HEK293T (cell line): ENCODE data around the gene SUPT4H1.

Experiments
- CTCF ChIA-PET: fragments of 350-600 bp; formaldehyde crosslinking; extraction: SDS; loops from one replicate; lab custom pipeline; 2021; ENCODE audit warnings: antibody characterized with exemption, inconsistent platforms; lab: Yijun Ruan, JAX
- POLR2A ChIA-PET: fragments of 350-600 bp; formaldehyde crosslinking; extraction: SDS; loops from one replicate; lab custom pipeline; 2020; ENCODE audit warnings: antibody characterized with exemption, inconsistent platforms; lab: Yijun Ruan, JAX
- DNase-seq: peaks from one replicate; pipeline ENCODE4 v3.0.0; 2012; ENCODE audit warnings: mixed read lengths; ENCODE audit errors: extremely low spot score
- ARNT ChIP-seq: fragments of 450-650 bp; IDR thresholded peaks from 2 replicates; pipeline ENCODE4 v1.6.1; 2017; ENCODE audit warnings: mild to moderate bottlenecking
- BHLHE40 ChIP-seq: fragments of 450-650 bp; IDR thresholded peaks from 2 replicates; pipeline ENCODE4 v1.6.1; 2016; ENCODE audit warnings: mild to moderate bottlenecking, moderate library complexity, borderline replicate concordance
- CTBP1 ChIP-seq: fragments of 450-650 bp; IDR thresholded peaks from 2 replicates; pipeline ENCODE4 v1.6.1; 2016; ENCODE audit warnings: borderline replicate concordance
- ELF4 ChIP-seq: fragments of 450-650 bp; IDR thresholded peaks from 2 replicates; pipeline ENCODE4 v1.6.1; 2017; ENCODE audit warnings: antibody characterized with exemption
- FOXA1 ChIP-seq: fragments of 450-650 bp; IDR thresholded peaks from 2 replicates; pipeline ENCODE4 v1.6.1; 2016; ENCODE audit warnings: mild to moderate bottlenecking
- FOXK2 ChIP-seq: fragments of 450-650 bp; IDR thresholded peaks from 2 replicates; pipeline ENCODE4 v1.6.1; 2016; ENCODE audit warnings: mild to moderate bottlenecking
- FOXM1 ChIP-seq: fragments of 450-650 bp; IDR thresholded peaks from 2 replicates; pipeline ENCODE4 v1.6.1; 2017; ENCODE audit warnings: mild to moderate bottlenecking, borderline replicate concordance
- HDGF ChIP-seq: fragments of 450-650 bp; IDR thresholded peaks from 2 replicates; pipeline ENCODE4 v1.6.1; 2017; ENCODE audit warnings: antibody characterized with exemption, borderline replicate concordance
- L3MBTL2 ChIP-seq: fragments of 450-650 bp; conservative IDR thresholded peaks from 2 replicates; pipeline ENCODE4 v1.6.1; 2016; ENCODE audit warnings: mild to moderate bottlenecking
- NFRKB ChIP-seq: fragments of 450-650 bp; IDR thresholded peaks from 2 replicates; pipeline ENCODE4 v1.6.1; 2016; ENCODE audit warnings: mild to moderate bottlenecking, moderate library complexity
- SP1 ChIP-seq: fragments of 450-650 bp; IDR thresholded peaks from 2 replicates; pipeline ENCODE4 v1.6.1; 2017
- SUZ12 ChIP-seq: fragments of 450-650 bp; IDR thresholded peaks from 2 replicates; pipeline ENCODE4 v1.6.1; 2016; ENCODE audit warnings: mild to moderate bottlenecking
- TARDBP ChIP-seq: fragments of 450-650 bp; IDR thresholded peaks from 2 replicates; pipeline ENCODE4 v1.6.1; 2016
- ZNF384 ChIP-seq: fragments of 450-650 bp; IDR thresholded peaks from 2 replicates; pipeline ENCODE4 v1.6.1; 2016
- TF ChIP-seq, protein P1 (sequence below): fragments of 450-650 bp; IDR thresholded peaks from 2 replicates; pipeline ENCODE4 v1.6.1; 2016

Gene SUPT4H1

DNA sequence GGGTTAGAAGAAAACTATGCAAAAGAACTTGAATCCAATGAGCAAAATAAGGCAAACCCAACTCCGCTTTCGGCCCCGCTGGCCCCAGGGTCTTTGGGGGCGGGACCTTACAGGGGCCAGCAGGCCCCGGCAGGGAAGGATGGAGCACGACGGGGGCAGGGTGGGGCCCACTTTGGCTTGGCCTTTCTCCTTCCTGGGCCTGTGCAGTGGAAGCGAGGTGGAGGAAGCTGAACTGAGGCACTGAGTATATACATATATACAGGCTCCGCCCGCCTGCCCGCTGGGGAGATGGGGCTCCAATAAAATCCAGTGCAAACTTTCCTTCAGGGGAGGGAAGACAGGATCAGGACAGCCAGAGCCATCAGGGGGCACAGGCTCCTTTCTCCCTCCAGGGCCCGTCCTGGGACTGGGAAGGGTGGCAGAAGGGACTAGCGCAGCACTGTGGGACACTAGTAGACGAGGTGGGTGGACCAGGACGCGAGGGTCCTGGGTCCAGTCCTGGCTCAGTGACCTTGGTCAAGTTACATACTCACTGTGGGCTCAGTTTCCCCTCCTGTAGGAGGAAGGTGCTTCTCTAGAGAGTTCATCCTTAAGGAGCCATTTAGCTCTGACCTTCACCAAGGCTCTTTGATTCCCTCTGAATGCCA is 50.4 kb downstream of the SUPT4H1 start:
- TF ChIP-seq ZNF384 (no peak), NFRKB (no peak), ARNT (no peak), FOXK2 (no peak), L3MBTL2 (no peak), SUZ12 (no peak)
- POLR2A ChIA-PET = interaction anchor here (0.8 kb wide), 1 partner anchor 51 kb away, joined by 3 read pairs; the partner anchor contains the start of gene SUPT4H1
- CTCF ChIA-PET = interaction anchor here (0.6 to 1.3 kb wide), 3 partner anchors 16 to 326 kb away, joined by 3 to 5 read pairs (median 3); no protein-coding TSS in a partner anchor
- DNase-seq = no peak

DNA sequence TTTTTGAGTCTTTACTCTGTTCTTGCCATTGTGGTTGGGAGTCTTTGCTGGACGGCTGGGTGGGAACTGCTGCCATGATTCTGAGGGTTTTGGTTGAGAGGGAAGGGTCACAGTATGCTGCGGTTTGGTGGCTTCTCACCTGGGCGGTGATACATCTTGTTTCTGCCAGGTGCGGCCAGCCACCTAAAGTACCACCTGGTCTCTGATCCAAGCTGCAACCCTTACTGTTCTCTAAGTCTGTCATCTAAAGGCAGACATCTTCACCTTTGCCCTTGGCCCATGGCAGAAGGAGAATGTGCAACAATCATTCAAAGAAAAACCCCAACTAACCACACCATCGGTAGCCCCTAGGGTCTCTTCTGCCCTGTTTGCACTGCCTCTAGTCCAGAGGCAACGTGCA is 51.7 kb downstream of the SUPT4H1 start:
- no peak for DNase-seq
- POLR2A ChIA-PET = no interaction called here
- CTCF ChIA-PET = interaction anchor here (1.3 kb wide), 1 partner anchor 17 kb away, joined by 5 read pairs; no protein-coding TSS in a partner anchor
- TF ChIP-seq TARDBP (no peak), FOXM1 (no peak), CTBP1 (no peak), ARNT (no peak), L3MBTL2 (no peak), ELF4 (no peak), SP1 (no peak), FOXA1 (no peak), SUZ12 (no peak), NFRKB (no peak), HDGF (no peak), ZNF384 (no peak), FOXK2 (no peak), BHLHE40 (no peak)
- TF ChIP-seq, protein P1, sequence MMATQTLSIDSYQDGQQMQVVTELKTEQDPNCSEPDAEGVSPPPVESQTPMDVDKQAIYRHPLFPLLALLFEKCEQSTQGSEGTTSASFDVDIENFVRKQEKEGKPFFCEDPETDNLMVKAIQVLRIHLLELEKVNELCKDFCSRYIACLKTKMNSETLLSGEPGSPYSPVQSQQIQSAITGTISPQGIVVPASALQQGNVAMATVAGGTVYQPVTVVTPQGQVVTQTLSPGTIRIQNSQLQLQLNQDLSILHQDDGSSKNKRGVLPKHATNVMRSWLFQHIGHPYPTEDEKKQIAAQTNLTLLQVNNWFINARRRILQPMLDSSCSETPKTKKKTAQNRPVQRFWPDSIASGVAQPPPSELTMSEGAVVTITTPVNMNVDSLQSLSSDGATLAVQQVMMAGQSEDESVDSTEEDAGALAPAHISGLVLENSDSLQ = no peak
